LNCAP (cell line): ENCODE results near the gene ANTXR1.

Source experiments
- TF ChIP-seq, protein P1 (sequence below): fragments of 450-650 bp; IDR thresholded peaks from 2 replicates; pipeline ENCODE4 v1.5.1; 2017; ENCODE audit warnings: mild to moderate bottlenecking

The ANTXR1 gene

DNA sequence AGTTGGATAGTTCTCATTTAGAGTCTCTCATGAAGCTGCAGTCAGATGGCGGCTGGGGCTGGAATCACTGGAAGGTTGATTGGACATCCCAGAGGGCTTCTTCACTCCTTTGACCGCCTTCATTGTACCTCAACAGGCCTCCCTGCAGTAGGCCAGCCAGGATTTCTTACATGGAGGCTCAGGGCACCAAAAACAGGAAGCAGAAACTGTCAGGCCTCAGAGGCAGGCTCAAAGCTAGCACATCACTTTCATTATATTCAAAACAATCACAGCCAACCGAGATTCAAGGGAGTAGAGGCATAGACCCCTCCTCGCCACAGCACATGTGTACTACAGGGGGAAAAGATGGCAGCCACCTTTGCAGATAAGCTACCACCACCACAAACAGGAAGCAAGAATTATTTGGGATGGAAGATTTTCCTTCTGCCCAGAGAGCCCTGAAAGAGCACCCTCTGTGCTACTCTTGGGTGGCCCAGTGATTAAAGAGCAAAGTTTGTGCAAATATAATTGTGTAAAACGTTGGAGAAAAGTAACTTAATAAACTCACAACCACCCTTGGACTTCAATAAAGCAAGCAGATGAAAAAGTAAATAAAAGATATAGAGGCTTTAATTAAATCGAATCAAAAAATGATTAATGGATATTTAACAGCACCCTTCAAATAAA is 218.8 kb downstream of the ANTXR1 start:
- TF ChIP-seq, protein P1, sequence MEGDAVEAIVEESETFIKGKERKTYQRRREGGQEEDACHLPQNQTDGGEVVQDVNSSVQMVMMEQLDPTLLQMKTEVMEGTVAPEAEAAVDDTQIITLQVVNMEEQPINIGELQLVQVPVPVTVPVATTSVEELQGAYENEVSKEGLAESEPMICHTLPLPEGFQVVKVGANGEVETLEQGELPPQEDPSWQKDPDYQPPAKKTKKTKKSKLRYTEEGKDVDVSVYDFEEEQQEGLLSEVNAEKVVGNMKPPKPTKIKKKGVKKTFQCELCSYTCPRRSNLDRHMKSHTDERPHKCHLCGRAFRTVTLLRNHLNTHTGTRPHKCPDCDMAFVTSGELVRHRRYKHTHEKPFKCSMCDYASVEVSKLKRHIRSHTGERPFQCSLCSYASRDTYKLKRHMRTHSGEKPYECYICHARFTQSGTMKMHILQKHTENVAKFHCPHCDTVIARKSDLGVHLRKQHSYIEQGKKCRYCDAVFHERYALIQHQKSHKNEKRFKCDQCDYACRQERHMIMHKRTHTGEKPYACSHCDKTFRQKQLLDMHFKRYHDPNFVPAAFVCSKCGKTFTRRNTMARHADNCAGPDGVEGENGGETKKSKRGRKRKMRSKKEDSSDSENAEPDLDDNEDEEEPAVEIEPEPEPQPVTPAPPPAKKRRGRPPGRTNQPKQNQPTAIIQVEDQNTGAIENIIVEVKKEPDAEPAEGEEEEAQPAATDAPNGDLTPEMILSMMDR = no peak

DNA sequence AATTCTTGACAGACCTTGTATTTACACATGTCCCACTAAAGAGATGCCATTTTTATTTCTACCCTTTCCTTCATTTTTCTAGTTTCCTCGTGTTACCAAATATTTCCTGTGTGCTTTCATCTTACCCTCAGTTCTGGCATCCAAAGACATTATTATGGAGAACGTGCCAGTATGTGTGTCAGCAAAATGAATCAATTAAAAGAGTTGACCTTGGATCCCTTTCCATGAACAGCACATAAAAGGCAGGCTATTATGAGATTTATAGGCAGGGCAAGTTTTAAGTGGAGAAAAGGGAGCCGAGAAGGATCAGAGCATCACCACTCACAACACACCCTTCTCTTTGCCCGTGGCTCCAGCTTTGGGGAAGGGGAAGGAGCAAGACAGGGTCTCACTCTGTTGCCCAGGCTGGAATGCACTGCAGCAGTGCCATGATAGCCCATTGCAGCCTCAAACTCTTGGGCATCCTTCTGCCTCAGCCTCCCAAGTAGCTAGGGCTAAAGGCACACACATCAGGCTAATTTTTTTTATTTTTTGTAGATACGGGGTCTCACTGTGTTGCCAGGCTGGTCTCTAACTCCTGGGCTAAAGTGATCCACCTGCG is 224.2 kb downstream of the ANTXR1 start:
- TF ChIP-seq, protein P1 = no peak

DNA sequence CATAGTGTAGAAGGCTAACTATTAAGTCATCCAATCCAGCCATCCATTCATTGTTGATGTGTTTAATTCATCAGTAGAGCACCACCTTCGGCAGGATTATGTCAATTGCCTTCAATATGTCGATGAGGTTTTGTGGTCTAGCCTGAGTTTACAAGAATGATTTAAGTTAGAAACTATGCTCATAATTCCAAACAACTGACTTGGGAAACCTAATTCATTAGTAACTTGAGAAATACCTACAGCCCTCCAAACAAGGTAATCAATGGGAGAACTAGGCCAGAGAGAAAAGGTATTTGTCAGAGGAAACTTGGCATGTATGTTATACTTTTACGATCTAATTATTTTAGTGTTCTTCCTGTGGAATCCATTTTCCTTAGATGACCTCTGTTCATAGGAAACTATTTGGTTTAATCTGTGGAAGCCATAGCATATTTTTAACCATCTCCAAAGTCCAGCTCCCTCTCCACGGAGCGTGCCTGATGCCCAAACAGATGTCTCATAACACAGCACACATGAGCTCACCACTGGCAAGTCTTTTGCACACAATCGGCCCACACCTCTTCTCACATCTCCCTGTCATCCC is 225.6 kb downstream of the ANTXR1 start:
- TF ChIP-seq, protein P1 = no peak

DNA sequence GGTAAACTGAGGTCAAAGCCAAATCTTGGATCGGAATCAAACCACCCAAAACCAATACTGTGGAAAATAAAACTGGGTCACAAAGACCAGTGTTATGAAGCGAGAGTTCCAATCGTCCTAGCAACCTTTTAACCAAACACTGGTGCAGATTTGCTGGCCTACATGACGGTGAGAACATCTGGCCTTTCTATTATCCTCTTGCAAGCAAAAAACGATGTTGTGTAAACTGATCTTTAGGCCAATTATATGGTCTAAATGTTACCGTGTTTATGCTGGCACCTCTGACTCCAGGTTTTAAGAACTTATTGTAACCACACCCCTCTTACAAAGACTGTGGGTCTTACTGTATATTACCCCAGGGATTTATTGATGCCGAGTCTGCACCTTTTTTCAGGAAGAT is 228.1 kb downstream of the ANTXR1 start:
- TF ChIP-seq, protein P1 = no peak

DNA sequence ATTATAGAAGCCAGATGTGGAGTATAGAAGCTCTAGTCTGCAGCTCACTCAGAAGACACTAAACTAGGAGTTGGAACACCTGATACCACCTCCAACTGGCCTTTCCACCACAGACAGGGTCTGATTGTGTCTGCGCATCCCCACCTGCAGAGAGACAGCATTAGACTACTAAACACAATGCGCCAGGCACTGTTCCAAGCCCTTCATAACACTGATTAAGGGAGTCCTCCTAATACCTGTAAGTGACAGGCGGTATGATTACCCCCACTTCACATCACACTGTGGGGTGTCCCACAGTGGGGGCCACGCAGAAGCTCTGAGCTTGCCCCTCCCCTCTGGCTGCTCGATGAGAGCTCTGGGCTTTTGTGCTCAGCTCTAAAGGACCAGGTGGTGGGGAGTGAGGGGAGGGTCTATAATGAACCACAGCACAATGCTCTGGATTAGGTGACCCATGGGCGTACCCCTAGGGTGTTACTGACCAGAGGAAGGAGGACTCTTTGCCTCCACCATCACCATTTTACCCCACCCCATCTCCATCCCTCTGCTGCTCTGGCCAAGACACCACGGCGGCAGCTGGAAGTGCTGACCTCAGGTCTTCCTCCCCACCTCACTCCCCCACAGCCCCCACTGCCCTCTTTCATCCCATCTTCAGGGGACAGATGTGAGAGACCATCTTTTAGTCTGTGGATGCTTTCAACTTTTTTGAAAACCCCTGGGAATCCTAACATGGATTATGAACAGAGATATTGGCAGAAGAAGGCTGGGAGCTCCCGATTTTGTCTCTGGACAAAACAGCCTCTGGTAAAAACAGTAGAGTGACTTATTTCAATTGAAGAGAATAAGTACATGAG is 228.9 kb downstream of the ANTXR1 start:
- TF ChIP-seq, protein P1 = no peak

DNA sequence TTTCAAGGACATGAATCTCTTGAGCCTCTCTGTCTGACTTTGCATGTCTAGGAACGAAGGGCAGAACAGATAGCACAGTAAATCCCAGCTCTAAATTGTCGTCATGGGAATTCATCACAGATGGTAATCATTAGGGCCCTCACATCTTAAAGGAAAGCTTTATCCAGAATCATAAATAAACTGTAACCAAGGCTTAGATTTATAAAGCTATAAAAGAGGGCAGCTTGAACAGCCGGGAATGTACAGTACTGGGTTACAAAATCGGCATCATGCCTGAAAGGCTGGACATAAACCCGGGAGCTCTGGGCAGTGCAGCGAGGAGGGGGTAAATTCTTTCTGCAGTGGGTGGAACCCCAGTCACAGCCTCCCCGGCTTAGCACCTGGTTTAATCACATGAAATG is 229.7 kb downstream of the ANTXR1 start:
- TF ChIP-seq, protein P1 = no peak

DNA sequence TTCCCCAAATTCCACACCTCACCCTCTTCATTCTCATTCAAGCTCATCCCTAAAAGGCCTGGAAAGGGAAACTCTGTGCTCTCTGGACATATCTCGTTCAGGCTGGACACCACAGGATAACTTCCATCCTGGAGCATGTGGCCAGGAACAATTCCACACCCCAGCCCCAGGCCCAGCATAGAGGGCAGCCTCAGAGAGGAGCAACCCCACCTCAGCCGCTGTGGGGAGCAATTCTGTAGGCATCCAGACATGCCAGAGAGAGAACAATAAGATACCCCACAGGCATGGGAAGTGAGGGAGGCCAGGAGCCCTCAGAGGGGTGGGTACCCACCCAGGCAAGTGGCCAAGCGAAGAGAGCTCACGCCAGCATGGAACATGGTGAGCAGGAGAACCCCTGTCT is 230.7 kb downstream of the ANTXR1 start:
- TF ChIP-seq, protein P1 = no peak
